Gastrocnemius medialis (tissue), 4 donors: Measurements from ENCODE around the gene C1orf210.

Experiments used
- CTCF ChIP-seq, 5 experiments: fragments of 450-650 bp in 3 of 5; fragments of 200-600 bp in 2 of 5; sonication (generic) in 2 of 5; IDR thresholded peaks in 4 of 5; conservative IDR thresholded peaks in 1 of 5; 1 replicate in 4 of 5; 2 replicates in 1 of 5; pipeline ENCODE4 v1.5.1; 2016 to 2019; ENCODE audit warnings: antibody characterized with exemption in 5 of 5, mild to moderate bottlenecking in 3 of 5, moderate library complexity in 3 of 5
- POLR2A ChIP-seq, 2 donors: fragments of 450-650 bp; IDR thresholded peaks; one replicate each; pipeline ENCODE4 v1.6.1; 2017; ENCODE audit warnings: antibody characterized with exemption in 2 of 2, mild to moderate bottlenecking in 2 of 2, moderate library complexity in 2 of 2

GRCh38 chr1:43280692-43281091 is 4.7 kb downstream of the C1orf210 start:
- TF ChIP-seq POLR2A (IDR thresholded peaks at IDR 0.05), result no peak
- TF ChIP-seq CTCF (IDR thresholded peaks at IDR 0.05 in 4 of 5, conservative IDR thresholded peaks at IDR 0.05 in 1 of 5), result no peak
